H9 (cell line): ENCODE results near the gene LRRK1. TPM values are rescaled to one million over a fixed set of nuclear protein-coding genes. Genes with fewer than 3 reads are reported as not detected.

Source experiments
- DNase-seq: peaks from one replicate; pipeline ENCODE4 v3.0.0-alpha.2; 2017
- H2AFZ ChIP-seq: one replicate; pipeline ENCODE4 v1.6.1; 2013; ENCODE audit warnings: mild to moderate bottlenecking, low read length, control low read depth, moderate library complexity
- H2AK5ac ChIP-seq: 2 replicates; pipeline ENCODE4 v1.6.1; 2013; ENCODE audit warnings: low read length, control low read depth, mixed read lengths; ENCODE audit not compliant: insufficient read length
- H2BK120ac ChIP-seq: one replicate; pipeline ENCODE4 v1.6.1; 2013; ENCODE audit warnings: low read depth, mild to moderate bottlenecking, low read length, control low read depth, inconsistent platforms; ENCODE audit not compliant: poor library complexity, severe bottlenecking
- H2BK12ac ChIP-seq: 2 replicates; pipeline ENCODE4 v1.6.1; 2013; ENCODE audit warnings: low read length, control low read depth, mixed read lengths, low read depth; ENCODE audit not compliant: insufficient read length
- H2BK15ac ChIP-seq: 2 replicates; pipeline ENCODE4 v1.6.1; 2013; ENCODE audit warnings: low read depth, low read length, control low read depth
- H2BK20ac ChIP-seq: one replicate; pipeline ENCODE4 v1.6.1; 2013; ENCODE audit warnings: low read depth, mild to moderate bottlenecking, low read length, control low read depth, inconsistent platforms; ENCODE audit not compliant: poor library complexity, severe bottlenecking
- H2BK5ac ChIP-seq: 2 replicates; pipeline ENCODE4 v1.6.1; 2013; ENCODE audit warnings: low read length, control low read depth, mixed read lengths; ENCODE audit not compliant: insufficient read length
- H3K14ac ChIP-seq: 2 replicates; pipeline ENCODE4 v1.6.1; 2013; ENCODE audit warnings: low read length, control low read depth; ENCODE audit not compliant: insufficient read depth
- H3K18ac ChIP-seq: 2 replicates; pipeline ENCODE4 v1.6.1; 2013; ENCODE audit warnings: low read depth, mild to moderate bottlenecking, mixed read lengths, low read length, control low read depth; ENCODE audit not compliant: insufficient read length
- H3K23ac ChIP-seq: 2 replicates; pipeline ENCODE4 v1.6.1; 2013; ENCODE audit warnings: low read length, control low read depth, mixed read lengths, low read depth; ENCODE audit not compliant: insufficient read length
- H3K23me2 ChIP-seq: 2 replicates; pipeline ENCODE4 v1.6.1; 2013; ENCODE audit warnings: low read depth, mild to moderate bottlenecking, mixed read lengths, low read length, control low read depth; ENCODE audit not compliant: insufficient read length, poor library complexity, severe bottlenecking
- H3K27ac ChIP-seq: 2 replicates; pipeline ENCODE4 v1.5.1; 2013; ENCODE audit warnings: low read length, control low read depth, mixed read lengths, low read depth; ENCODE audit not compliant: insufficient read length
- H3K27me3 ChIP-seq: 2 replicates; pipeline ENCODE4 v1.6.1; 2013; ENCODE audit warnings: low read length, control low read depth, inconsistent platforms; ENCODE audit not compliant: insufficient read depth
- H3K4ac ChIP-seq: 2 replicates; pipeline ENCODE4 v1.6.1; 2013; ENCODE audit warnings: low read depth, mild to moderate bottlenecking, control low read depth, inconsistent platforms, low read length, moderate library complexity
- H3K4me1 ChIP-seq: 2 replicates; pipeline ENCODE4 v1.6.1; 2013; ENCODE audit warnings: low read length, control low read depth, inconsistent platforms; ENCODE audit not compliant: insufficient read depth
- H3K4me2 ChIP-seq: 2 replicates; pipeline ENCODE4 v1.6.1; 2013; ENCODE audit warnings: low read length, control low read depth, mixed read lengths; ENCODE audit not compliant: insufficient read length, insufficient read depth
- H3K56ac ChIP-seq: 2 replicates; pipeline ENCODE4 v1.6.1; 2013; ENCODE audit warnings: low read depth, mild to moderate bottlenecking, mixed read lengths, low read length, control low read depth; ENCODE audit not compliant: insufficient read length
- H3K79me1 ChIP-seq: 2 replicates; pipeline ENCODE4 v1.6.1; 2013; ENCODE audit warnings: low read depth, mild to moderate bottlenecking, moderate library complexity, low read length, control low read depth, inconsistent platforms; ENCODE audit not compliant: insufficient read depth, poor library complexity, severe bottlenecking
- H3K79me2 ChIP-seq: 2 replicates; pipeline ENCODE4 v1.6.1; 2013; ENCODE audit warnings: low read length, control low read depth, inconsistent platforms; ENCODE audit not compliant: insufficient read depth
- H3K9ac ChIP-seq: 2 replicates; pipeline ENCODE4 v1.6.1; 2013; ENCODE audit warnings: low read length, control low read depth, mixed read lengths; ENCODE audit not compliant: insufficient read length; ENCODE audit errors: extremely low read depth
- H3K9me3 ChIP-seq: one replicate; pipeline ENCODE4 v1.6.1; 2013; ENCODE audit warnings: low read depth, low read length, inconsistent platforms; ENCODE audit not compliant: control insufficient read depth
- H3T11ph ChIP-seq: one replicate; pipeline ENCODE4 v1.6.1; 2013; ENCODE audit warnings: mild to moderate bottlenecking, low read length, control low read depth, inconsistent platforms
- H4K20me1 ChIP-seq: one replicate; pipeline ENCODE4 v1.6.1; 2013; ENCODE audit not compliant: control insufficient read depth, insufficient read length, insufficient read depth
- H4K5ac ChIP-seq: 2 replicates; pipeline ENCODE4 v1.6.1; 2013; ENCODE audit warnings: low read depth, mild to moderate bottlenecking, mixed read lengths, low read length, control low read depth; ENCODE audit not compliant: insufficient read length
- H4K8ac ChIP-seq: replicated peaks from 2 replicates; pipeline ENCODE4 v1.6.1; 2013; ENCODE audit warnings: low read length, control low read depth, mixed read lengths, low read depth; ENCODE audit not compliant: insufficient read length
- H4K91ac ChIP-seq: 2 replicates; pipeline ENCODE4 v1.6.1; 2013; ENCODE audit warnings: low read depth, mild to moderate bottlenecking, moderate library complexity, mixed read lengths, low read length, control low read depth; ENCODE audit not compliant: insufficient read length
- H3K27ac Mint-ChIP-seq, 3 experiments: 2 replicates in 2 of 3; 3 replicates in 1 of 3; pipeline ENCODE4 v1.8.0; 2020 to 2021; ENCODE audit warnings: mixed read lengths in 3 of 3, mild to moderate bottlenecking in 1 of 3, moderate library complexity in 1 of 3
- H3K27me3 Mint-ChIP-seq: 2 replicates; pipeline ENCODE4 v1.8.0; 2021; ENCODE audit warnings: low read depth, mild to moderate bottlenecking, moderate library complexity, mixed read lengths
- H3K36me3 Mint-ChIP-seq, 3 experiments: 2 replicates in 2 of 3; 3 replicates in 1 of 3; pipeline ENCODE4 v1.8.0; 2020 to 2021; ENCODE audit warnings: low read depth in 3 of 3, mixed read lengths in 3 of 3; ENCODE audit not compliant: insufficient read depth in 1 of 3
- H3K4me1 Mint-ChIP-seq, 2 experiments: 2 replicates each; pipeline ENCODE4 v1.8.0; 2020; ENCODE audit warnings: mixed read lengths in 2 of 2
- H3K4me3 Mint-ChIP-seq, 2 experiments: 2 replicates in 1 of 2; 3 replicates in 1 of 2; pipeline ENCODE4 v1.8.0; 2020 to 2021; ENCODE audit warnings: mild to moderate bottlenecking in 2 of 2, mixed read lengths in 2 of 2, moderate library complexity in 1 of 2
- H3K9me3 Mint-ChIP-seq, 2 experiments: 2 replicates in 1 of 2; 3 replicates in 1 of 2; pipeline ENCODE4 v1.8.0; 2020; ENCODE audit warnings: mild to moderate bottlenecking in 2 of 2, mixed read lengths in 2 of 2, moderate library complexity in 1 of 2
- WGBS: extraction: QIAGEN DNeasy Blood & Tissue Kit; methylation state at CpG from one replicate; pipeline ENCODE4 v1.1.7; 2013; ENCODE audit warnings: missing lambda C conversion rate, low lambda C conversion rate, mixed read lengths; ENCODE audit not compliant: insufficient read length; ENCODE audit errors: extremely low coverage; 5-methylcytosine and 5-hydroxymethylcytosine counted together
- total RNA-seq: library from RNA; stranded (reverse); gene quantifications from 2 replicates; pipeline ENCODE4 v1.2.1, GENCODE V29; 2021
- TF ChIP-seq, protein P1 (sequence below): fragments of 200-600 bp; sonication (generic); conservative IDR thresholded peaks from 3 replicates; pipeline ENCODE4 v1.8.0; 2021; ENCODE audit warnings: antibody characterized with exemption, mild to moderate bottlenecking

Gene LRRK1
- total RNA-seq, 1 experiment from 2014 or later = 4.0 TPM

DNA sequence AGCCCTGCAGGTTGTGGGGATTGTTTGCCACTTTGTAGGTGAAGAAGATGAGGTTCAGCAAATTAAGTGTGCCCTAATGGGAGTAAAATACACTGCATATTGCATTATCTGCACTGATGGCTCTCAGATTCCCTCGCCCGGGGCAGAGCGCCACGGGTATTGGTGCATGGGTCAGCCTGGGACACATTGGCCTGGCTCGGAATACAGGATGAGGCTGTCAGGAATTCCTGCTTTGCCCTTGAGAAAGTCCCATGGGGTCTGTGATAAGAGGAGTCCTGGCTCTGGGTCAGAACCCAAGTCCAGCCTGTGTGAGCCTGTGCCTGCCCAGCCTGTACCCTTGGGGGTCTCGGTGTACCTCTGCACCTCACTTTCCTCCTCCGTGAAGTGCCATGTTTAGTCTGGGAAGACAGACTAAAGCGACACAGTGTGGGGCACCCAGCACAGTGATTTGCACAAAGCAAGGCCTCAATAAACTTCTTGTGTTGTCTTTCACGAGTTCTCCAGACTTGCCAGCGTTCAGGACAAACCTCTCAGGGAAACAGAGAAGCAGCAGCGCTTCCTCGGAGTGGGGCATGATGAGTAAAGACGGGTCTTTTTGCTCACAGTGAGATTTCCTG lies 107.6 kb downstream of the LRRK1 start:
- Histone ChIP-seq H4K5ac (no peak overlapping the region), H4K8ac (no peak overlapping the region), H3K79me2 (no peaks in the 10 kb centered on the region), H2BK12ac (no peak overlapping the region), H3K79me1 (no peaks in the 10 kb centered on the region), H3K4me1 (no peaks in the 10 kb centered on the region; the same call in 1 of the 2 replicates), H4K20me1 (no peaks in the 10 kb centered on the region), H2AK5ac (no peak overlapping the region), H3K18ac (no peak overlapping the region), H3K4me2 (no peak overlapping the region), H2BK5ac (no peak overlapping the region), H3K23me2 (no peaks in the 10 kb centered on the region), H3K9ac (no peak overlapping the region), H3K56ac (no peak overlapping the region), H3K23ac (no peak overlapping the region), H4K91ac (no peak overlapping the region), H2BK120ac (no peak overlapping the region), H3T11ph (no peak overlapping the region), H2BK20ac (no peak overlapping the region), H3K27ac (no peak overlapping the region), H2AFZ (no peak overlapping the region), H3K14ac (no peak overlapping the region; the same call in 1 of the 2 replicates), H3K4ac (no peak overlapping the region), H3K27me3 (no peaks in the 10 kb centered on the region), H3K9me3 (no peaks in the 10 kb centered on the region), H2BK15ac (no peak overlapping the region)
- H3K27me3 Mint-ChIP-seq = peaks cover 7% of the 10 kb centered on the region
- peaks cover 2 to 3% of the 10 kb centered on the region in 2 experiments; a peak in 2 of 4 replicates for H3K4me1 Mint-ChIP-seq
- no peak overlapping the region for H3K27ac Mint-ChIP-seq
- H3K9me3 Mint-ChIP-seq = no peaks in the 10 kb centered on the region
- TF ChIP-seq, protein P1, sequence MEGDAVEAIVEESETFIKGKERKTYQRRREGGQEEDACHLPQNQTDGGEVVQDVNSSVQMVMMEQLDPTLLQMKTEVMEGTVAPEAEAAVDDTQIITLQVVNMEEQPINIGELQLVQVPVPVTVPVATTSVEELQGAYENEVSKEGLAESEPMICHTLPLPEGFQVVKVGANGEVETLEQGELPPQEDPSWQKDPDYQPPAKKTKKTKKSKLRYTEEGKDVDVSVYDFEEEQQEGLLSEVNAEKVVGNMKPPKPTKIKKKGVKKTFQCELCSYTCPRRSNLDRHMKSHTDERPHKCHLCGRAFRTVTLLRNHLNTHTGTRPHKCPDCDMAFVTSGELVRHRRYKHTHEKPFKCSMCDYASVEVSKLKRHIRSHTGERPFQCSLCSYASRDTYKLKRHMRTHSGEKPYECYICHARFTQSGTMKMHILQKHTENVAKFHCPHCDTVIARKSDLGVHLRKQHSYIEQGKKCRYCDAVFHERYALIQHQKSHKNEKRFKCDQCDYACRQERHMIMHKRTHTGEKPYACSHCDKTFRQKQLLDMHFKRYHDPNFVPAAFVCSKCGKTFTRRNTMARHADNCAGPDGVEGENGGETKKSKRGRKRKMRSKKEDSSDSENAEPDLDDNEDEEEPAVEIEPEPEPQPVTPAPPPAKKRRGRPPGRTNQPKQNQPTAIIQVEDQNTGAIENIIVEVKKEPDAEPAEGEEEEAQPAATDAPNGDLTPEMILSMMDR = no peak
- DNase-seq = peak; percentile 20
- WGBS = no CpG with 5 or more reads among the region's 13 CpGs
- no peaks in the 10 kb centered on the region; a peak in 1 of 7 replicates for H3K36me3 Mint-ChIP-seq
- H3K4me3 Mint-ChIP-seq = no peak overlapping the region
